H1 (cell line): ENCODE results near the gene STK11. TPM values are rescaled to one million over a fixed set of nuclear protein-coding genes. Genes with fewer than 3 reads are reported as not detected.

Source experiments
- ATF3 ChIP-seq: IDR thresholded peaks from 2 replicates; pipeline ENCODE4 v1.6.1; 2011; ENCODE audit warnings: low read depth, mild to moderate bottlenecking, low read length; ENCODE audit not compliant: insufficient read depth
- BRCA1 ChIP-seq: IDR thresholded peaks from 2 replicates; pipeline ENCODE4 v1.6.1; 2012; ENCODE audit warnings: low read depth, low read length, improper control_type of control experiment
- CBX8 ChIP-seq: fragments of 300-800, 300-1000 bp; sonication (generic); IDR thresholded peaks from 2 replicates; pipeline ENCODE4 v1.7.1; 2016; ENCODE audit warnings: low read depth, low read length, borderline replicate concordance
- E2F6 ChIP-seq: IDR thresholded peaks from 2 replicates; pipeline ENCODE4 v1.6.1; 2012; ENCODE audit warnings: inconsistent platforms
- EZH2 ChIP-seq: fragments of 200-600 bp; sonication (generic); IDR thresholded peaks from 2 replicates; pipeline ENCODE4 v1.7.1; 2012; ENCODE audit warnings: low read depth, mild to moderate bottlenecking, moderate library complexity, low read length, inconsistent platforms; ENCODE audit not compliant: severe bottlenecking
- GTF2F1 ChIP-seq: IDR thresholded peaks from 2 replicates; pipeline ENCODE4 v1.6.1; 2012; ENCODE audit warnings: low read depth, low read length, improper control_type of control experiment, borderline replicate concordance
- KDM1A ChIP-seq: fragments of 200-600, 300-600 bp; sonication (generic); IDR thresholded peaks from 2 replicates; pipeline ENCODE4 v1.7.1; 2016; ENCODE audit warnings: mild to moderate bottlenecking, low read length, borderline replicate concordance
- MAX ChIP-seq: IDR thresholded peaks from 2 replicates; pipeline ENCODE4 v1.6.1; 2012; ENCODE audit warnings: inconsistent platforms
- POLR2AphosphoS5 ChIP-seq: IDR thresholded peaks from 2 replicates; pipeline ENCODE4 v1.6.1; 2011; ENCODE audit warnings: low read depth, low read length
- POU5F1 ChIP-seq: IDR thresholded peaks from 2 replicates; pipeline ENCODE4 v1.6.1; 2011; ENCODE audit warnings: low read depth, mild to moderate bottlenecking, low read length, moderate library complexity
- RAD21 ChIP-seq, 2 experiments: IDR thresholded peaks in 1 of 2; conservative IDR thresholded peaks in 1 of 2; 2 replicates each; pipeline ENCODE4 v1.6.1; 2011; ENCODE audit warnings: low read depth in 2 of 2, low read length in 2 of 2, improper control_type of control experiment in 1 of 2, inconsistent platforms in 1 of 2, mild to moderate bottlenecking in 1 of 2, moderate library complexity in 1 of 2
- RBBP5 ChIP-seq: IDR thresholded peaks from 2 replicates; pipeline ENCODE4 v1.7.1; 2012; ENCODE audit warnings: low read depth, mild to moderate bottlenecking, inconsistent platforms, low read length, moderate library complexity, borderline replicate concordance
- RFX5 ChIP-seq: IDR thresholded peaks from 2 replicates; pipeline ENCODE4 v1.6.1; 2011; ENCODE audit warnings: low read depth, low read length, improper control_type of control experiment, borderline replicate concordance
- SP4 ChIP-seq: IDR thresholded peaks from 2 replicates; pipeline ENCODE4 v1.6.1; 2012; ENCODE audit warnings: low read length, inconsistent platforms
- SRF ChIP-seq: IDR thresholded peaks from 2 replicates; pipeline ENCODE4 v1.6.1; 2011; ENCODE audit warnings: mild to moderate bottlenecking, low read depth, low read length, moderate library complexity
- TAF1 ChIP-seq: IDR thresholded peaks from 2 replicates; pipeline ENCODE4 v1.6.1; 2011; ENCODE audit warnings: mild to moderate bottlenecking, low read depth, low read length
- TAF7 ChIP-seq: optimal IDR thresholded peaks from 2 replicates; pipeline ENCODE3; 2011; ENCODE audit warnings: low read depth, mild to moderate bottlenecking, inconsistent platforms, low read length, moderate library complexity, borderline replicate concordance
- YY1 ChIP-seq: IDR thresholded peaks from 2 replicates; pipeline ENCODE4 v1.6.1; 2011; ENCODE audit warnings: low read depth, mild to moderate bottlenecking, low read length
- polyA plus RNA-seq, 7 experiments: library from polyadenylated mRNA; depleted of rRNA in 3 of 7; stranded (reverse) in 5 of 7; unstranded in 2 of 7; fragments of >200 nt in 5 of 7; fragments of 200-250 nt in 2 of 7; gene quantifications; 1 replicate in 5 of 7; 2 replicates in 1 of 7; 4 replicates in 1 of 7; pipeline versions ENCODE4 v1.2.1 to v1.2.3, GENCODE V29; 2011 to 2013; ENCODE audit warnings: missing spikeins in 2 of 7, mixed read lengths in 2 of 7
- total RNA-seq: library from RNA; stranded (reverse); fragmentation: NEBNext Ultra II Directional; extraction: Animal tissue kit (Norgen Biotek cat#: 25700); gene quantifications from 2 replicates; pipeline ENCODE4 v1.2.1, GENCODE V29; 2021

STK11 gene
- total and polyA plus RNA-seq, 2 of the 8 experiments (the other 6 are each of a cell fraction or from before 2014, with no cell fraction given) = 45.3 to 70.7 TPM

- TF ChIP-seq TAF1 = peak; percentile 53; the same call in 1 of the 2 replicates
- no peak for TF ChIP-seq RAD21 (IDR thresholded peaks at IDR 0.05 in 1 of 2, conservative IDR thresholded peaks at IDR 0.05 in 1 of 2; ENCODE audit: low read depth in 2 of 2, low read length in 2 of 2)
- no peak for TF ChIP-seq TAF7
- no peak for TF ChIP-seq KDM1A
- no peak for TF ChIP-seq RFX5
- TF ChIP-seq POLR2AphosphoS5 = no peak
- TF ChIP-seq GTF2F1 = no peak
- TF ChIP-seq YY1 = no peak
- TF ChIP-seq ATF3 = peak; percentile 72
- TF ChIP-seq E2F6 = no peak
- no peak for TF ChIP-seq CBX8
- TF ChIP-seq MAX = no peak
- no peak for TF ChIP-seq POU5F1
- no peak for TF ChIP-seq RBBP5
- peak; percentile 49; the same call in 1 of the 2 replicates for TF ChIP-seq SRF
- TF ChIP-seq EZH2 = no peak
- no peak for TF ChIP-seq SP4
- TF ChIP-seq BRCA1 = no peak
Observed at GRCh38 chr19:1241417-1242095, 36.0 kb downstream of the STK11 start, which contains the start of gene ATP5F1D (continued).
